ENCODE measurements around the gene GET3.
"Not testable (repeated sequence)": the region's sequence is repeated elsewhere in the genome, so short reads cannot be mapped to it uniquely, and the experiment has no call there.

GET3 gene

GRCh38 chr19:12705169-12705568 lies 32.1 kb upstream of the GET3 start:
- DNase-seq (ENCODE audit: low read depth): no peak

GRCh38 chr19:12705654-12706331 lies 31.5 kb upstream of the GET3 start:
- no peak for DNase-seq (ENCODE audit: low read depth)
- TF ChIP-seq CTCF (IDR thresholded peaks at IDR 0.05; ENCODE audit: low read length, missing control alignments): no peak
- no peak overlapping the region for H3K4me3 ChIP-seq (replicated peaks; ENCODE audit: low read depth, low read length)

More at GRCh38 chr19:12705169-12705568, 32.1 kb upstream of the GET3 start:
- H3K4me3 ChIP-seq (replicated peaks; ENCODE audit: low read depth, low read length): no peak overlapping the region
- TF ChIP-seq CTCF (IDR thresholded peaks at IDR 0.05; ENCODE audit: low read length, missing control alignments): no peak

- TF ChIP-seq CTCF (IDR thresholded peaks at IDR 0.05; ENCODE audit: low read length, missing control alignments): no peak
- DNase-seq (ENCODE audit: low read depth): no peak
- H3K4me3 ChIP-seq (replicated peaks; ENCODE audit: low read depth, low read length): no peak overlapping the region
These were observed 31.0 kb upstream of the GET3 start for GRCh38 chr19:12706332-12706718.

- no peak overlapping the region for H3K4me3 ChIP-seq (replicated peaks; ENCODE audit: low read depth, low read length)
- no peak for TF ChIP-seq CTCF (IDR thresholded peaks at IDR 0.05; ENCODE audit: low read length, missing control alignments)
- DNase-seq (ENCODE audit: low read depth): no peak
These were observed 28.7 kb upstream of the GET3 start for GRCh38 chr19:12708641-12709040.

- no peak overlapping the region for H3K4me3 ChIP-seq (replicated peaks; ENCODE audit: low read depth, low read length)
- TF ChIP-seq CTCF (IDR thresholded peaks at IDR 0.05; ENCODE audit: low read length, missing control alignments): no peak
- no peak for DNase-seq (ENCODE audit: low read depth)
These were observed 26.1 kb upstream of the GET3 start for GRCh38 chr19:12711187-12711586.

GRCh38 chr19:12712077-12712476 lies 25.2 kb upstream of the GET3 start:
- DNase-seq (ENCODE audit: low read depth); H3K4me3 ChIP-seq (replicated peaks; ENCODE audit: low read depth, low read length): not testable (repeated sequence)

GRCh38 chr19:12713304-12713703 lies 24.0 kb upstream of the GET3 start:
- not testable (repeated sequence) for DNase-seq (ENCODE audit: low read depth); H3K4me3 ChIP-seq (replicated peaks; ENCODE audit: low read depth, low read length)

GRCh38 chr19:12715102-12715501 lies 22.2 kb upstream of the GET3 start:
- no peak for DNase-seq (ENCODE audit: low read depth)
- no peak overlapping the region for H3K4me3 ChIP-seq (replicated peaks; ENCODE audit: low read depth, low read length)
- no peak for TF ChIP-seq CTCF (IDR thresholded peaks at IDR 0.05; ENCODE audit: low read length, missing control alignments)
